HG03196 (cell line): ENCODE measurements around the gene MUC6.

Source experiments
- ATAC-seq: cut with Tn5 transposase; IDR thresholded peaks from one replicate; pipeline ENCODE4 v1.9.1; 2021; ENCODE audit not compliant: unreplicated experiment

Gene MUC6

DNA sequence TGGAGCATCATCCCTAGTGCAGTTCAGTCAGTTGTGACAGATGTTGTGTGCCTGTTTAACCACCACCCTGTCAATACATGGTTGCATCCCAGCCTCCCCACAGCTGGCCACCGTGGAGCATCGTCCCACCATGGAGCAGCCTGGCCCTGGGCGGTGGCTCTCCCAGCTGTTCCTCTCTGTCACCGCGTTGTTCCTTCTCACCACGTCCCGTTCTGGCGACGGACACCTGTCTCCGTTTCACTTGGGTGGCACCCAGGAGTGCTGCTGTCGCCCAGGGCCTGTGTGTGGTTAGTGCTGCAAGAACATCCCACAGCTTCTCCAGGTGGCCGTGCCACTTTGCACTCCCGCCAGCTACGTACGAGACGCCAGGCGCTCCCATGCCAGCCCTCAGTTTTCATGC is 26.5 kb downstream of the MUC6 start:
- ATAC-seq = no peak

DNA sequence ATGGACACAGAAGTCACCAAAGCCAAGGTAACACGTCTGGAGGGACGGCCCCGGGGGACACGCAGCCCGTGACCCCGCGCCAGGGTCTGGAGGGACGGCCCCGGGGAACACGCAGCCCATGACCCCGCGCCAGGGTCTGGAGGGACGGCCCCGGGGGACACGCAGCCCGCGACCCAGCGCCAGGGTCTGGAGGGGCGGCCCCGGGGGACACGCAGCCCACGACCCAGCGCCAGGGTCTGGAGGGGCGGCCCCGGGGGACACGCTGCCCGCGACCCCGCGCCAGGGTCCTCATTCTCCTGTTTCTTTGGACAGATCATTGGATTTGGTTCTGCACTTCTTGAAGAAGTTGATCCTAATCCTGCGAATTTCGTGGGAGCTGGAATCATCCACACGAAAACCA is 27.1 kb downstream of the MUC6 start:
- no peak for ATAC-seq

DNA sequence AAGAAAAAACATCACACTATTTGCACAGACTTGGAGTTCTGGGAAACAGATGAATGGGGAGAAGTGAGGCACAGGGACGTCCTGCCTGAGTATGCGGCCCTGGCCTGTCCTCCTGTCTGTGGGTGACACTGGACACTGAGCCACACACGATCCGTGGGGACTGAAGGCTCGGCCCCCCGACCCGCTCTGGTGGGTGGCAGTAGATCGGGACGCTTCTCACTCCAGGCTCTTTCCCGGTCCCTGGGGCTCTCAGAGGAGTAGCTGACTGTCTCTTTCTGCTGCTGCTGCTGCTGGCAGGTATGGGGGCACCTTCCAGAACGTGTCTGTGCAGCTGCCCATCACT is 27.7 kb downstream of the MUC6 start:
- ATAC-seq = no peak

GRCh38 chr11:1008001-1008802 is 28.3 kb downstream of the MUC6 start:
- no peak for ATAC-seq

GRCh38 chr11:1007279-1007678 is 29.2 kb downstream of the MUC6 start:
- ATAC-seq = no peak

DNA sequence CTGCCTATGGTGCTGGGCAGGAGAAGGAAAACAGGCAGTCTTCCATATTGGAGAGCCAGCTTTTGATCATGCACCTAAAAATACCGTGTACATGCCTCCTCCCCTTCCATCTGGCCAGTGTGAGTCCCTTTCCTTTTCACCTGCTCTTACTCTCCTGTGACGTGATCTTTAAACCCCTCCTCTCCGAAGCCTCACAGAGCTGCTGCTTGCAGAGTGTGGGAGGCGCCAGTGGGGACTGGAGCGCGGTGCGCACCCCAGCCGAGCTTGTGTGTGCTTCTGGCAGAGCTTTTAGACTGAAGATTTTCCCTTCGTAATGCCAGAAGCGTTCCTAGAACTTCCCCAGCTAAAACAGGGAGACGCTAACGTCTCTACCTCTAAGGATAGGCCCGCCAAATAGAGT is 29.8 kb downstream of the MUC6 start:
- no peak for ATAC-seq

DNA sequence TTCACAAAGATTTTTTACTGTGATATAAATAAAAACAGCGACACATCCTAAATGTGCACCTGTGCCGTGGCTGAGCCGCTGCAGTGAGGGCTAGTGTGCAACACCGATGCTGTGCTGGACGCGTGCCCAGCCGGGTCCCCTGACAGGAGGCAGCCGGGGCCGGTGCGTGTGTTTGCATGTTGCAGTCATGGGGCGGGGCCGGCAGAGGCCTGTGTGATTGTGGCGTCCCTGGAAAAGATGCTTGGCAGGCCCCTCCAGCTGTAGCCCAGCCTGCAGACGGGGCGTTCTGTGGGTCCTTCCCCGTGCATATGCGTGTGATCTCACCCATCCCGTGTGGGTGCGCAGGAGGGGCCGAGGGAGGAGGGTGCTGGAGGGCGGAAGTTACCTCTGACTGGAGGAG is 30.6 kb downstream of the MUC6 start:
- ATAC-seq = no peak

DNA sequence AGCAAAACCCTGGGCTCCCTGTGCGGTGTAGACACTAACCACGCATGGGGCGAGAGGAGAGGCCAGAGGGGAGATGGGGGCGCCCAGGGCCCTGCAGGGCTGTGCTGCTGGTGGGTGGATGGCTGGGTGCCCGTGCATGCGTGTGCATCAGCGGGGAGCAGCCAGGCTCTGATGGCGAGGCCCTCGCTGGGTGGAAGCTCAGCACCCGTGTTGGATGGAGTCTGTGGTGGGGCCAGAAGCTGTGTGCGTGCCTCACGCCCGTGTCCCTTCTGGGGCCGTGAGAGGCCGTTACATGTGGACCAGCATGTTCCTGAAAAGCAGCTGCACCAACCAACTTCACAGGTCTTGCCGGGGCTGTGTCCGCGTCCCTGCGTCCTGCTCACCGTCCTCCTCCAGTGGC is 33.4 kb downstream of the MUC6 start:
- ATAC-seq = no peak

DNA sequence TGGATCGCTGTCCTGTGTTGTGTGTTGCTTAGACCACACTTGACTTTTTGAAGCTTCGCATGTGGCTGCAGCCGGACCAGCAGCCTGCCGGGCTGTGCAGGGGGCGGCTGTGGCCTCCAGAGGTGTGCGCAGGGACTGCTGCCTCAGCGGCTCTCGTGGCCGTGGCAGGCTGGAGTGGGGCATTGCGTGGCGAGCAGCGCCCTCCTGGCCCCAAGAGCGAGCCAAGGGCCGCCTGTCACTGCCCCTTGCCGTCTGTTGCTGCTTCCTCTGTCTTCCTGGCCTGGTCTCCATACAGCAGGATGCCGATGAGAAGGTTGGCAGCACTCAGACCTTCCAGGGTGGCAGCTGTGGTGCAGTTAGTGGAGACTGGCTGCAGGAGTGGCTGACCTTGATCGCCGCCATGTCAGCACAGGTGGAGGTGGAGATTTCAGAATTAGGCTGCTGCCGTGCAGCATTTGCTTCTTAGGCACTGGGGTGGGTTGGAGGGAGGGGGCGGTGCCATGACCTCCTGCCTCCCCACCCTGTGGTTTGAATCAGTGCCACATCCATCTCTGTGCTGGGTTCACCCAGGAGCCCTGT is 34.0 kb downstream of the MUC6 start:
- ATAC-seq = no peak

GRCh38 chr11:1001617-1002405 is 34.7 kb downstream of the MUC6 start:
- ATAC-seq = no peak

DNA sequence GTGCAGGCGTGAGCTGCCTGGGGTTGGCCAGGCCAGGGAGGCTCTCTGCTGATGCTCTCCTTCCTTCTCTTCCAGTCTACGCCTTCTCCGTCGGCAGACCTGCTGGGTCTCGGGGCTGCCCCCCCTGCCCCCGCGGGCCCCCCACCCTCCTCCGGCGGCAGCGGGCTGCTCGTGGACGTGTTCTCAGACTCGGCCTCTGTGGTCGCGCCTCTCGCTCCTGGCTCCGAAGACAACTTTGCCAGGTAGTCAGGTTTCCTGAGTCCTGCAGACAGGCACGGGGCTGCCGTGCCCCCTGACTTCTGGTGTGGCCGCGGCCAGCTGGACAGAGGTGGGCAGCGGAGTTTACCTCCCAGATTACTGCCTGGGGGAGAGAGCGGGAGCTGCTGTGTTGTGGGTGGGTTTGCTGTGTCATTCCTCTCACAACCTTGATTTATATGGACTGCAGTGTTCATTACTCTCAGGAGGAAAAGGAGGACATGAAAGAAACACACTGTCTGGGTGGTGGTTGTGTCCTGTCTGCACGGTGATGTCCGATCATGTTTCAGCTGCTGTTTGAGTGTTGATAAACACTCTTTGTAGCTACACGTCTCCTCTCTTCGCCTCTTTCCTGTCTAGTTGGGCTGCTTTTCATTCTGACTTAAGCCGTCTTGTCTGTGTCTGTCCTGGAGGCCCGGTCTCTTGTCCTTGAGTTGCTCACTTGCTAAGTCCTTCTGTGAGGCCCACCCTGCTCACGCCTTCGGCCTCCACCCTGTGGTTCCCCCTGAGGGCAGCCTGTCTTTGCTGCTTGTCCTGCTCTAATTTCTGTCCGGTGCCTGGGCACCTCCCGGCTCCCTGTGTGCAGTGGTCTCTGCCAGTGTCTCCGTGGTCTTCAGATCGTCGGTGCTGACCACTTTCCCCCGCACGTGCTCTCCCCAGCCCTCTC is 35.9 kb downstream of the MUC6 start:
- ATAC-seq = no peak

DNA sequence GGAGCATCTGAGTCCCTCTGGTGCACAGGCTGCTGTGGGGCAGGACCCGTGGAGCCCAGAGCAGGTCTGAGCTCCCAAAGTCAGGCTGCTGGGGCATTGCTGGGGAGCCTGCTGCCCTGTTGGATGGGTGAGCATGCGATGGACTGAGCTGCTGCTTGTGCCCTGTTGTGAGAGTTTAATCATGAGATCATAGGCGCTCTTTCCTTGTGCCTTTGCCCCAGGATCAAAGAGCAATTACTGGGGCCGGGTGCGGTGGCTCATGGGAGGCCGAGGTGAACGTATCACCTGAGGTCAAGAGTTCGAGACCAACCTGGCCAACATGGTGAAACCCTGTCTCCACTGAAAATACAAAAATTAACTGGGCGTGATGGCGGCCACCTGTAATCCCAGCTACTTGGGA is 37.5 kb downstream of the MUC6 start:
- ATAC-seq = no peak

DNA sequence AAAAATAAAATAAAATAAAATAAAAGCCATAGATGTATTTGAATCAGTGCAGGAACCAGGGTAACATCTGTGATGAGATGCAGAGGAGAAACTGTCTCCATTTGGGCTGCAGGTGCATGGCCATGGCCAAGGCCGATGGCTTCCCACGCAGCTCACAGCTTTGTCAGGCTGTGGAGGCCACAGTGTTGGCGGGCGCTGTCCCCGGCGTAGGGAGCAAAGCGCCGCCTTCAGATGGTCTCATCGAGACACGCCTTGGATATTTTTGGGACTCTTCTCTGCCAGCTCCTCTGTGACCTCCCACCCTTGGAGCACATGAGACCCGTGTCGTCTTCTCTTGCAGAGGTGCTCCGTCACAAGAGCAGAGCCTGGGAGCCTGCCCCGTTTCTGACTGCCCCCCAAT is 38.6 kb downstream of the MUC6 start:
- ATAC-seq = no peak

- ATAC-seq = no peak
Observed at GRCh38 chr11:996681-997080, 39.8 kb downstream of the MUC6 start.

- ATAC-seq = peak; percentile 47
Observed at GRCh38 chr11:995752-996420, 40.6 kb downstream of the MUC6 start.

GRCh38 chr11:995044-995751 is 41.3 kb downstream of the MUC6 start:
- no peak for ATAC-seq

DNA sequence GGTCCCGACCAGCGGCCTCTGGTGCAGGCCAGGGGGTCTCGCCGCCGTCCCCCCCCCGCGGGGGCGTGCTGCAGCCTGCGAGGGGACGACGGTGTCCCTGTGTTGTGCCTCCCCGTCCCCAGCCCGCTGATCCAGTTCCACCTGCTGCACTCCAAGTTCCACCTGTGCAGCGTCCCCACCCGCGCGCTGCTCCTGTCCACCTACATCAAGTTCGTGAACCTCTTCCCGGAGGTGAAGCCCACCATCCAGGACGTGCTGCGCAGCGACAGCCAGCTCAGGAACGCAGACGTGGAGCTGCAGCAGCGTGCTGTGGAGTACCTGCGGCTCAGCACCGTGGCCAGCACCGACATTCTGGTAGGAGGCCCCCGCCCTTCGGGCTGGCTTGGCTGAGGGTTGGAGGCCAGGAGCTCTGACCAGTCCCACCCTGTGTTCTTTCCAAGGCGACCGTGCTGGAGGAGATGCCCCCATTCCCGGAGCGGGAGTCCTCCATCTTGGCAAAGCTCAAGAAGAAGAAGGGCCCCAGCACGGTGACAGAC is 42.8 kb downstream of the MUC6 start:
- ATAC-seq = no peak

- no peak for ATAC-seq
Observed at GRCh38 chr11:992577-992976, 43.9 kb downstream of the MUC6 start.

- ATAC-seq = no peak
Observed at GRCh38 chr11:991711-992307, 44.7 kb downstream of the MUC6 start.
